Liver (tissue), 9 donors: ENCODE data around the gene CASP9. TPM values are rescaled to one million over a fixed set of nuclear protein-coding genes. Genes with fewer than 3 reads are reported as not detected.

Experiments used
- DNase-seq: peaks from one replicate; pipeline ENCODE4 v3.0.0-alpha.2; 2017; ENCODE audit warnings: low spot score
- H3K27ac ChIP-seq, 2 donors: one replicate each; pipeline ENCODE4 v1.7.0; 2013; ENCODE audit warnings: inconsistent platforms in 2 of 2, low read length in 2 of 2, control low read depth in 1 of 2, low read depth in 1 of 2, mild to moderate bottlenecking in 1 of 2
- H3K27me3 ChIP-seq, 4 donors: one replicate each; pipeline versions ENCODE4 v1.6.1 to v1.7.0; 2013; ENCODE audit warnings: low read length in 3 of 4, inconsistent platforms in 1 of 4, mild to moderate bottlenecking in 1 of 4, moderate library complexity in 1 of 4; ENCODE audit not compliant: control insufficient read depth in 4 of 4, insufficient read depth in 4 of 4
- H3K36me3 ChIP-seq, 4 donors: one replicate each; pipeline versions ENCODE4 v1.6.1 to v1.7.0; 2013; ENCODE audit warnings: low read length in 3 of 4, mild to moderate bottlenecking in 3 of 4, low read depth in 1 of 4, moderate library complexity in 1 of 4; ENCODE audit not compliant: control insufficient read depth in 4 of 4, insufficient read depth in 3 of 4
- H3K4me1 ChIP-seq, 4 donors: one replicate each; pipeline versions ENCODE4 v1.6.1 to v1.7.0; 2013; ENCODE audit warnings: low read length in 3 of 4, mild to moderate bottlenecking in 3 of 4, moderate library complexity in 1 of 4; ENCODE audit not compliant: control insufficient read depth in 4 of 4, insufficient read depth in 4 of 4
- H3K4me3 ChIP-seq, 3 donors: one replicate each; pipeline versions ENCODE4 v1.6.1 to v1.7.0; 2013; ENCODE audit warnings: low read length in 3 of 3, control low read depth in 1 of 3, low read depth in 1 of 3, mild to moderate bottlenecking in 1 of 3
- H3K9ac ChIP-seq, 2 donors: one replicate each; pipeline ENCODE4 v1.7.0; 2013; ENCODE audit warnings: low read length in 2 of 2, mild to moderate bottlenecking in 2 of 2, moderate library complexity in 2 of 2, control low read depth in 1 of 2, low read depth in 1 of 2
- H3K9me3 ChIP-seq, 4 donors: one replicate each; pipeline versions ENCODE4 v1.6.1 to v1.7.0; 2013; ENCODE audit warnings: low read length in 3 of 4; ENCODE audit not compliant: control insufficient read depth in 4 of 4
- EGR1 ChIP-seq, 2 donors: IDR thresholded peaks; 2 replicates each; pipeline ENCODE4 v1.6.1; 2016 to 2018; ENCODE audit warnings: antibody characterized with exemption in 2 of 2, low read depth in 2 of 2
- FOXA1 ChIP-seq: IDR thresholded peaks from 2 replicates; pipeline ENCODE4 v1.6.1; 2016; ENCODE audit warnings: antibody characterized with exemption
- FOXA2 ChIP-seq: IDR thresholded peaks from 2 replicates; pipeline ENCODE4 v1.6.1; 2016; ENCODE audit warnings: antibody characterized with exemption
- GABPA ChIP-seq, 2 donors: IDR thresholded peaks in 1 of 2; conservative IDR thresholded peaks in 1 of 2; 2 replicates each; pipeline ENCODE4 v1.6.1; 2016; ENCODE audit warnings: antibody characterized with exemption in 2 of 2, mild to moderate bottlenecking in 1 of 2, moderate library complexity in 1 of 2
- HNF4A ChIP-seq, 2 donors: conservative IDR thresholded peaks; 2 replicates each; pipeline ENCODE4 v1.6.1; 2016; ENCODE audit warnings: antibody characterized with exemption in 2 of 2, mild to moderate bottlenecking in 2 of 2
- HNF4G ChIP-seq: IDR thresholded peaks from 2 replicates; pipeline ENCODE4 v1.6.1; 2016; ENCODE audit warnings: antibody characterized with exemption
- JUND ChIP-seq, 2 donors: IDR thresholded peaks; 2 replicates each; pipeline ENCODE4 v1.6.1; 2016; ENCODE audit warnings: antibody characterized with exemption in 2 of 2
- NR2F2 ChIP-seq: IDR thresholded peaks from 2 replicates; pipeline ENCODE4 v1.6.1; 2016; ENCODE audit warnings: antibody characterized with exemption
- RAD21 ChIP-seq, 2 donors: IDR thresholded peaks; 2 replicates each; pipeline ENCODE4 v1.6.1; 2016; ENCODE audit warnings: antibody characterized with exemption in 2 of 2, mild to moderate bottlenecking in 2 of 2
- RXRA ChIP-seq, 2 donors: IDR thresholded peaks; 2 replicates each; pipeline ENCODE4 v1.6.1; 2017 to 2018; ENCODE audit warnings: antibody characterized with exemption in 2 of 2, mild to moderate bottlenecking in 1 of 2
- SP1 ChIP-seq: IDR thresholded peaks from 2 replicates; pipeline ENCODE4 v1.6.1; 2018; ENCODE audit warnings: antibody characterized with exemption, mild to moderate bottlenecking
- TAF1 ChIP-seq: conservative IDR thresholded peaks from 2 replicates; pipeline ENCODE4 v1.6.1; 2016; ENCODE audit warnings: antibody characterized with exemption, mild to moderate bottlenecking
- YY1 ChIP-seq: IDR thresholded peaks from 2 replicates; pipeline ENCODE4 v1.6.1; 2016; ENCODE audit warnings: antibody characterized with exemption, mild to moderate bottlenecking
- whole genome bisulfite sequencing: extraction: QIAGEN DNeasy Blood & Tissue Kit; methylation state at CpG from one replicate; pipeline ENCODE4 v1.1.7; 2013; 5-methylcytosine and 5-hydroxymethylcytosine counted together
- polyA plus RNA-seq, 2 donors: library from polyadenylated mRNA; stranded (reverse) in 1 of 2; unstranded in 1 of 2; fragments of 200-250 nt in 1 of 2; fragments of >200 nt in 1 of 2; fragmentation: Nextera tagmentation in 1 of 2; extraction: Ambion mirVana in 1 of 2; gene quantifications; one replicate each; pipeline versions ENCODE4 v1.2.1 to v1.2.3, GENCODE V29; 2013 to 2015
- total RNA-seq, 2 donors: library from RNA; depleted of rRNA; stranded (reverse); fragments of >200 nt; gene quantifications; one replicate each; pipeline ENCODE4 v1.2.3, GENCODE V29; 2014
- TF ChIP-seq, protein P1 (sequence below): IDR thresholded peaks from 2 replicates; pipeline ENCODE4 v1.6.1; 2016; ENCODE audit warnings: antibody characterized with exemption
- TF ChIP-seq, protein P2 (sequence below): IDR thresholded peaks from 2 replicates; pipeline ENCODE4 v1.6.1; 2016; ENCODE audit warnings: antibody characterized with exemption, mild to moderate bottlenecking
- TF ChIP-seq, protein P3 (sequence below): IDR thresholded peaks from 2 replicates; pipeline ENCODE4 v1.6.1; 2016; ENCODE audit warnings: antibody characterized with exemption
- TF ChIP-seq, protein P4 (sequence below): fragments of 150-350 bp; IDR thresholded peaks from 2 replicates; pipeline ENCODE4 v1.5.1; 2017; ENCODE audit warnings: improper control_type of control experiment, low read depth, low read length; ENCODE audit not compliant: missing input control
- TF ChIP-seq, protein P5 (sequence below): IDR thresholded peaks from 2 replicates; pipeline ENCODE4 v1.6.1; 2016; ENCODE audit warnings: antibody characterized with exemption
- donor health status: healthy.
- donor health status: healthy.
- donor health status: healthy.
- donor health status: healthy.
- donor health status: healthy.

CASP9 gene
- total and polyA plus RNA-seq, 4 donors: 2.8 to 5.8 (median 4.3) TPM

DNA sequence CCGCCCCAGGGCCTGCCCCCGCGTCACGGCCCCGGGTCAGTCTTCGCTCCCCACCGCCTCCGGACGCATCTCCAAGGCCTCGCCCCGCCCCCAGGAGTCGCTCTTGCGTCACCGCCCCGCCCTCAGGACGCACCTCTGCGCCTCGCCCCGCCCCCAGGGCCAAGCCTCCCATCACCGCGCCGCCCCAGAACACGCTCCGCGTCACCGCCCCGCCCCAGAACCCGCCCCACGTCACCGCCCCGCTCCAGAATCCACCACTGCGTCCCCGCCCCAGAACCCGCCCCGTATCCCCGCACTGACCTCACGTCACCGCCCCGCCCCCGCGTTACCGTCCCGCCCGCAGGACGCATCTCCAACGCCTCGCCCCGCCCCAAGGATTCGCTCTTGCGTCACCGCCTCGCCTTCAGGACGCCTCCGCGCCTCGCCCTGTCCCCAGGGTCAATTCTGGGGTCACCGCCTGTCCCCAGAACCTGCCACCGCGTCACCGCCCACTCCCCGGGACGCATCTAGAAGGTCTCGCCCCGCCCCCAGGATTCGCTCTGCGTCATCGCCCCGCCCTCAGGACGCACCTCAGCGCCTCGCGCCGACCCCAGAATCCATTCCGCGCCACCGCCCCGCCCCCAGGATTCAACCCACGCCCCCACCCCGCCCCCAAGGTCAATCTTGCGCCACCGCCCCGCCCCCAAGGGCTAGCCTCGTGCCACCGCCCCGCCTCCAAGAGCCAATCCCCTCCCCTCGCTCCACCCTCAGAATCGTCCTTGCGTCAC, 451 bp upstream of the CASP9 start:
- no peaks in the 10 kb centered on the region for H3K9me3 ChIP-seq
- H3K9ac ChIP-seq: no peak overlapping the region
- H3K36me3 ChIP-seq: no peaks in the 10 kb centered on the region
- WGBS: 1% methylated on average over 88 of the region's 88 CpGs
- peaks cover 3 to 35% (median 24%) of the 10 kb centered on the region in 4 donors for H3K4me1 ChIP-seq
- peak; percentile 100 for DNase-seq
- TF ChIP-seq FOXA2 (no peak), GABPA (IDR thresholded peaks at IDR 0.05 in 1 of 2, conservative IDR thresholded peaks at IDR 0.05 in 1 of 2) (peak in 1 of 2 donors; percentile 10), FOXA1 (no peak), NR2F2 (peak; percentile 48), YY1 (no peak), TAF1 (no peak), EGR1 (IDR thresholded peaks at IDR 0.05; ENCODE audit: low read depth in 2 of 2) (peak in 1 of 2 donors; percentile 79), SP1 (peak; percentile 51), JUND (IDR thresholded peaks at IDR 0.05) (peak in 1 of 2 donors; percentile 19), HNF4G (no peak), RXRA (IDR thresholded peaks at IDR 0.05) (peak in 1 of 2 donors; percentile 70), RAD21 (IDR thresholded peaks at IDR 0.05) (no peak), HNF4A (conservative IDR thresholded peaks at IDR 0.05) (peak in 1 of 2 donors; percentile 9)
- TF ChIP-seq, protein P1, sequence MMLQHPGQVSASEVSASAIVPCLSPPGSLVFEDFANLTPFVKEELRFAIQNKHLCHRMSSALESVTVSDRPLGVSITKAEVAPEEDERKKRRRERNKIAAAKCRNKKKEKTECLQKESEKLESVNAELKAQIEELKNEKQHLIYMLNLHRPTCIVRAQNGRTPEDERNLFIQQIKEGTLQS: no peak
- TF ChIP-seq, protein P2, sequence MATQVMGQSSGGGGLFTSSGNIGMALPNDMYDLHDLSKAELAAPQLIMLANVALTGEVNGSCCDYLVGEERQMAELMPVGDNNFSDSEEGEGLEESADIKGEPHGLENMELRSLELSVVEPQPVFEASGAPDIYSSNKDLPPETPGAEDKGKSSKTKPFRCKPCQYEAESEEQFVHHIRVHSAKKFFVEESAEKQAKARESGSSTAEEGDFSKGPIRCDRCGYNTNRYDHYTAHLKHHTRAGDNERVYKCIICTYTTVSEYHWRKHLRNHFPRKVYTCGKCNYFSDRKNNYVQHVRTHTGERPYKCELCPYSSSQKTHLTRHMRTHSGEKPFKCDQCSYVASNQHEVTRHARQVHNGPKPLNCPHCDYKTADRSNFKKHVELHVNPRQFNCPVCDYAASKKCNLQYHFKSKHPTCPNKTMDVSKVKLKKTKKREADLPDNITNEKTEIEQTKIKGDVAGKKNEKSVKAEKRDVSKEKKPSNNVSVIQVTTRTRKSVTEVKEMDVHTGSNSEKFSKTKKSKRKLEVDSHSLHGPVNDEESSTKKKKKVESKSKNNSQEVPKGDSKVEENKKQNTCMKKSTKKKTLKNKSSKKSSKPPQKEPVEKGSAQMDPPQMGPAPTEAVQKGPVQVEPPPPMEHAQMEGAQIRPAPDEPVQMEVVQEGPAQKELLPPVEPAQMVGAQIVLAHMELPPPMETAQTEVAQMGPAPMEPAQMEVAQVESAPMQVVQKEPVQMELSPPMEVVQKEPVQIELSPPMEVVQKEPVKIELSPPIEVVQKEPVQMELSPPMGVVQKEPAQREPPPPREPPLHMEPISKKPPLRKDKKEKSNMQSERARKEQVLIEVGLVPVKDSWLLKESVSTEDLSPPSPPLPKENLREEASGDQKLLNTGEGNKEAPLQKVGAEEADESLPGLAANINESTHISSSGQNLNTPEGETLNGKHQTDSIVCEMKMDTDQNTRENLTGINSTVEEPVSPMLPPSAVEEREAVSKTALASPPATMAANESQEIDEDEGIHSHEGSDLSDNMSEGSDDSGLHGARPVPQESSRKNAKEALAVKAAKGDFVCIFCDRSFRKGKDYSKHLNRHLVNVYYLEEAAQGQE: no peak
- TF ChIP-seq, protein P3, sequence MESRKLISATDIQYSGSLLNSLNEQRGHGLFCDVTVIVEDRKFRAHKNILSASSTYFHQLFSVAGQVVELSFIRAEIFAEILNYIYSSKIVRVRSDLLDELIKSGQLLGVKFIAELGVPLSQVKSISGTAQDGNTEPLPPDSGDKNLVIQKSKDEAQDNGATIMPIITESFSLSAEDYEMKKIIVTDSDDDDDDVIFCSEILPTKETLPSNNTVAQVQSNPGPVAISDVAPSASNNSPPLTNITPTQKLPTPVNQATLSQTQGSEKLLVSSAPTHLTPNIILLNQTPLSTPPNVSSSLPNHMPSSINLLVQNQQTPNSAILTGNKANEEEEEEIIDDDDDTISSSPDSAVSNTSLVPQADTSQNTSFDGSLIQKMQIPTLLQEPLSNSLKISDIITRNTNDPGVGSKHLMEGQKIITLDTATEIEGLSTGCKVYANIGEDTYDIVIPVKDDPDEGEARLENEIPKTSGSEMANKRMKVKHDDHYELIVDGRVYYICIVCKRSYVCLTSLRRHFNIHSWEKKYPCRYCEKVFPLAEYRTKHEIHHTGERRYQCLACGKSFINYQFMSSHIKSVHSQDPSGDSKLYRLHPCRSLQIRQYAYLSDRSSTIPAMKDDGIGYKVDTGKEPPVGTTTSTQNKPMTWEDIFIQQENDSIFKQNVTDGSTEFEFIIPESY: no peak
- TF ChIP-seq, protein P4, sequence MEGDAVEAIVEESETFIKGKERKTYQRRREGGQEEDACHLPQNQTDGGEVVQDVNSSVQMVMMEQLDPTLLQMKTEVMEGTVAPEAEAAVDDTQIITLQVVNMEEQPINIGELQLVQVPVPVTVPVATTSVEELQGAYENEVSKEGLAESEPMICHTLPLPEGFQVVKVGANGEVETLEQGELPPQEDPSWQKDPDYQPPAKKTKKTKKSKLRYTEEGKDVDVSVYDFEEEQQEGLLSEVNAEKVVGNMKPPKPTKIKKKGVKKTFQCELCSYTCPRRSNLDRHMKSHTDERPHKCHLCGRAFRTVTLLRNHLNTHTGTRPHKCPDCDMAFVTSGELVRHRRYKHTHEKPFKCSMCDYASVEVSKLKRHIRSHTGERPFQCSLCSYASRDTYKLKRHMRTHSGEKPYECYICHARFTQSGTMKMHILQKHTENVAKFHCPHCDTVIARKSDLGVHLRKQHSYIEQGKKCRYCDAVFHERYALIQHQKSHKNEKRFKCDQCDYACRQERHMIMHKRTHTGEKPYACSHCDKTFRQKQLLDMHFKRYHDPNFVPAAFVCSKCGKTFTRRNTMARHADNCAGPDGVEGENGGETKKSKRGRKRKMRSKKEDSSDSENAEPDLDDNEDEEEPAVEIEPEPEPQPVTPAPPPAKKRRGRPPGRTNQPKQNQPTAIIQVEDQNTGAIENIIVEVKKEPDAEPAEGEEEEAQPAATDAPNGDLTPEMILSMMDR: no peak
- TF ChIP-seq, protein P5, sequence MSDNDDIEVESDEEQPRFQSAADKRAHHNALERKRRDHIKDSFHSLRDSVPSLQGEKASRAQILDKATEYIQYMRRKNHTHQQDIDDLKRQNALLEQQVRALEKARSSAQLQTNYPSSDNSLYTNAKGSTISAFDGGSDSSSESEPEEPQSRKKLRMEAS: no peak
- peak overlapping the region; percentile 71 to 78 (median 75) for H3K4me3 ChIP-seq
- H3K27me3 ChIP-seq: no peaks in the 10 kb centered on the region
- peak overlapping the region; percentile 98 to 99 for H3K27ac ChIP-seq
